ENCODE measurements around the gene UTP18. TPM values are rescaled to one million over a fixed set of nuclear protein-coding genes. Genes with fewer than 3 reads are reported as not detected.

UTP18 gene
- total and polyA plus RNA-seq, 2 of the 13 experiments (the other 11 are each of a cell fraction or from before 2014, with no cell fraction given), result 35.2 to 104 TPM

GRCh38 chr17:51346218-51346982 lies 86.1 kb downstream of the UTP18 start (continued):
- TF ChIP-seq ZNF407 (CRISPR knock-in tag; IDR thresholded peaks at IDR 0.05; ENCODE audit: not compliant biosample characterization), result no peak
- no peak for TF ChIP-seq ZNF275 (CRISPR knock-in tag; IDR thresholded peaks at IDR 0.05; ENCODE audit: borderline replicate concordance)
- TF ChIP-seq ZBTB7A (CRISPR knock-in tag; IDR thresholded peaks at IDR 0.05), result no peak
- no peak for TF ChIP-seq GABPB1 (CRISPR knock-in tag; IDR thresholded peaks at IDR 0.05)
- no peak for TF ChIP-seq DNMT1 (CRISPR knock-in tag; IDR thresholded peaks at IDR 0.05)
- 0 out of 2 replicates have a peak, but pooled peaks have one; percentile 11 for TF ChIP-seq THRA (CRISPR knock-in tag; IDR thresholded peaks at IDR 0.05; ENCODE audit: borderline replicate concordance)
- TF ChIP-seq HHEX (CRISPR knock-in tag; IDR thresholded peaks at IDR 0.05), result no peak; the same call in 1 of the 2 replicates
- no peak for TF ChIP-seq SRSF1 (optimal IDR thresholded peaks at IDR 0.05; ENCODE audit: low read depth, low read length)
- no peak for TF ChIP-seq ZBTB14 (CRISPR knock-in tag; IDR thresholded peaks at IDR 0.05)
- TF ChIP-seq NFATC3 (CRISPR knock-in tag; IDR thresholded peaks at IDR 0.05), result no peak
- TF ChIP-seq HNRNPLL (IDR thresholded peaks at IDR 0.05; ENCODE audit: low read depth, low read length, poor library complexity, severe bottlenecking), result no peak
- peak; percentile 56 for TF ChIP-seq ELF1 (CRISPR knock-in tag; IDR thresholded peaks at IDR 0.05)
- no peak for TF ChIP-seq POLR2A (IDR thresholded peaks at IDR 0.05; ENCODE audit: insufficient read depth in 1 of 2, low read depth in 2 of 2, low read length in 2 of 2)

All from HepG2 (cell line).